Measurements from ENCODE around the gene ARPC2.

ARPC2 gene

DNA sequence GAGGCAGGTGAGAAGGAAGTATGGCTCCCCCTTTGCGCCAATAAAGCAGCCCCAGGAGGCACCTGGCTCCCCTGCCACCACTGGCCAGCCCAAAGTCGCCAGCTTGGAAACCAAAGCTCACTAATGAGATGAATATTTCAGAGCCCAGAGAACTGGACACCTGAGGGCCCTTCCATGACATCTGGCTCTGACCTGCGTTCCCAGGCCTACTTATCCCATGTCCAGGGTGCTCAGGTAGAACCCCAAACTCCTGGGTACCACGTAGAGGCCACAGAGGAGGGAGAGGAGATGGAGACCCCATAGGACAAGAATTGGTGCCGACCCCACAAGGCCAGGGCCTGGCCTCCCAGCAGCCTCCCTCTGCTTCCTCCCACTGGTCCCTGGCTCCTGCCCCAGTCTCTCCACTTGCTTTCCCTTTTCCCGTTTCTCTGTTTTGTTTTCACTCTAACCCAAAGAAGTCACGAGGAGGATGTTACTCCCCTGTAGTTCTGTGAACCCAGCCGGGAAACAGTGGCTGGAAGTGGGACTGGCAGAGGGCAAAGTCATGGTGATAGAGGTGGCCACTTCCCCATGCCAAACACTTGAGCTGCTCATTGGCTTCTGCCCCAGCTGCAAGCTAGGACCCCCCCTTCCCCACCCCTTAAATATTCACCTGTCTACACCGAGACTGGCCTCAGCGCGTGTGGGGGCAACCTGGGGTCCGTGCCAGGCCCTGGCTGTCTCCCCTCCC lies 74.5 kb downstream of the ARPC2 start:
- DNase-seq, result no peak

DNA sequence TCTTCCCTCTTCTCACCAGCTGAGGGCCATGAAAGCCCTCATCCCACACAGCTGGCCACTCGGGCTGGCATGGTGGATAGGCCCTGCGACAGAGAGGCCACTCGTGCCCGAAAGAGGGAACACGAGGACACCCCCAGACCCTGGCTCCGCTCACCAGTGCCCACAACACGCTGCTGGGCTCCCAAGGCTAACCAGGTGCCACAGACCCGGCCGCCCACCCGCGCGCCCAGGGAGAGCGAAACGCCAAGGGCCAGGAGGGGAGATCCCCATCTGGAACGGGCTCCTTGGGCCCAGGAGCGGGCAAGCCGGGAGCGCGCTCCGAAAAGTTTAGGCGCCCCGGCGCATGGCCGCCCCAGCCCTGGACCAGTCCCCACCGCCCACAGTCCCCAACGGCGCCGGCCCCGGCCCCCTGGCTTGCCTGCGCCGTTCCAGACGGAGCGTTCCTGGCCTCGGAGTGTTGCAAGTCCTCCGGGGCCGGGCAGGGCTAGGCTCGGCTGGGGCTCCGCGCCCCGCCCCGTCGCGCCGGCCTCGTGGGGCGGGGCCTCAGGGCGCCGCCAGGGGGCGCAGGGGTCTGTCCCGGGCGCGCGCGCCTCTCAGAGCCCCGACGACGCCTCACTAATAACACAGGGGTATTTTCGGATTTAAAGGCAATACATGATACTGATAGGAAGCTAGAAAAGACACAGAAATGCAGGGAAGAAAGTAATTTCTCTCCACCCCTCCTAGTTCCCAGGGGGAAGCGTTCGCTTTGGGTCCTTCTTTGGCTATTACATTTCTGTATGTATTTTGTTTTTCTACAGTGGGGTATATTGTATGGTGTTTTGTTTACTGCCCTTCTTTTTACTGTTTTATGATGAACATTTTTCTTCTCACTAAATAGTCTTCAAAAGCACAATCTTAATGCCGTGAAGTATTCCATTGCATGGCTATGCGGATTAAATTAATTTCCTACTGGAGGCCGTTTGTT lies 75.3 kb downstream of the ARPC2 start, which contains the start of gene TMBIM1:
TMBIM1 (minus strand) TSS at position 456 of the 967 bp plus-strand sequence. CDS start 10,362 bp downstream, outside the sequence.
- DNase-seq, result no peak

DNA sequence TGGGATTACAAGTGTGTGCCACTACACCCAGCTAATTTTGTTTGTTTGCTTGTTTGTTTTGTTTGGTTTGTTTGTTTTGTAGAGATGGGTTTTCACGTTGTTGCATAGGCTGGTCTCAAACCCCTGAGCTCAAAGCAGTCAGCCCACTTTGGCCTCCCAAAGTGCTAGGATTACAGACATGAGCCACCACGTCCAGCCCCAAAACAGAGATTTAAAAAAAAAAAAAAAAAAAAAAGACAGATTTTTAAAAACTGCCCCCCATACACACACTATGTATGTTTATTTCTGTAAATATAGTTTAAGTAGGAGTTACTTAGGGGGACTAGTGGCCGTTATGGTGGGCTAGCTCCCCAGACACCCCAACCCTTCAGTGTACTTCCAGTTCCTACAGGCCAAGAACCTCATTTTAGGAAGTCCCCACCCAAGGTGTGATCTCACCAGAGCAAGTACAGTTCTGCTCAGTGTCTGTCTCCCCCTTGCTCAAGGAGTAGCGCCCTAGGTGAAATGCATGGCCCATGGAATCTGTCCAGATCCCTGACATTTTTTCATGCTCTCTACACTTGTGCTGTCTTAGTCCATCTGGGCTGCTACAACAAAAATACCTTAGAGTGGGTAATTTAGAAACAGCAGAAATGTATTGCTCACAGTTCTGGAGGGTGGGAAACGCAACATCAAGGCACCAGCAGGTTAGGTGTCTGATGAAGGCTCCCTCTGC lies 76.9 kb downstream of the ARPC2 start:
- DNase-seq, result no peak

DNA sequence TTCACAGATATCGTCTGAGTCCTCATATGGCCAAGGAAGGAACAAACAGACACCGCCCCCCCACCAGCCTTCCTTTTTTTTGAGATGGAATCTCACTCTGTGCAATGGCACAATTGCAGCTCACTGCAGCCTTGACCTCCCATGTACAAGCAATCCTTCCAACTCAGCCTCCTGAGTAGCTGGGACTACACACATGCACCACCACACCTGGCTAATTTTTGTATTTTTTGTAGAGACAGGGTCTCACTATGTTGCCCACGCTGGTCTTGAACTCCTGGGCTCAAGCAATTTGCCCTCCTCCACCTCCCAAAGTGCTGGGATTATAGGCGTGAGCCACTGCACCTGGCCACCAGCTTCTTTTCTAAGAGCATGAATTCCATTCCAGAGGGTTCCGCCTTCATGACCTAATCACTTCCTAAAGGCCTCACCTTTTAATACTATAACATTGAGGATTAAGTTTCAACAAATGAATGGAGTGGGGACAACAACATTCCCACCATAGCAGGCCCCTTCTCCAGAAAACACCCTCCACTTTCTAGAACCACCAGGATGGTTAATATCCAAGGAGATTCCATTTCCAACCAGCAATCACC lies 77.5 kb downstream of the ARPC2 start:
- no peak for DNase-seq

DNA sequence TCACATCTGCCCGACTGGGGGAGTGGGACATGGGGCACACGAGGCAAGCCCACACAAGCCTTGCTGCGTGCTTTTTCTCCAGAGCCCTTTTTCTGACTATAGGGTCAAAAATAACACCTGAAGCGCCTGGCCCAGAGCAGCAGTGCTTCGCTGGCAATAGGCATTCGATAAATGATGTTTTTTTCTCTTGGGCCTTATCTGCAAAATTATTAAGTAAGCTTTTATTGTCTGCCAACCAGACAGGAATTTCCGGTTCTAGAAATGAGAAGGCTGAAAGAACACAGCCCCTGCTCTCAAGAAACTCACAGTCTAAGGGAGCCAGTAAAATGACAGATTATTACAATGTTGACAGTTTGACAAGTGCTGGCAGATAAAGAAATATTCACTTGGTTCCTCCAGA lies 78.0 kb downstream of the ARPC2 start:
- DNase-seq, result no peak

DNA sequence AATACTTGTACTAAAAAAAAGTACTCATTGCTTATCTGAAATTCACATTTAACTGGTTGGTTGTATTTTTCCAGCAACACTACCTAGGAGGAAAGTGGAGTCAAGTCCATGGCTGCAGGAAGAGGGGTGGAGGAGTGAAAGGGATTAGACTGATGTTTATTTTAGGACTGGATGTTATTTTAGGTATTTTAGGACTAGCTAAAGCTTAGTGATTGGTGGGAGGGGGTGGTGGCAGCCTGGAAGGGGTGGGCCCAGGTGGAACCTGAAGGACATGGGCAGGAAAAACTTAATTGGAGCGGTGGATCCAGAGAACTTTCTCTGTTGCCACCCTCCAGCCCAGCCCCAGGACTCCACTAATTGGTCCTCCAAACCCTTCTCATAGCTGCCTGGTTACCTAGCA lies 79.2 kb downstream of the ARPC2 start:
- DNase-seq, result no peak

DNA sequence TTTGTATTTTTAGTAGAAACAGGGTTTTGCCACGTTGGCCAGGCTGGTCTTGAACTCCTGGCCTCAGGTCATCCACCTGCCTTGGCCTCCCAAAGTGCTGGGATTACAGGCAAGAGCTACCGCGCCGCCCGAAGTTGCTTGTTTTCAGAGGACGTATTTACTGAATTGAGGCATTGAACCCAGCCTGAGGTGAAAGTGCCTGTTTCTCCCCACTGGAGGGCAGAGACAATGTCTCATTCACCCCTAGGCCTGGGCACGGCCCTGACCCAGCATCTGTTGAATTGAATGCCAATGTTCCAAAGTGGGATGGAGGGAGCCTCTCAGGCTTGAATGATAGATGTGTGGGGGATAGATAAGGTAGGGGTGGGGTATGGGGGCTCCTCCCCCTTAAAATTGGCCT lies 79.9 kb downstream of the ARPC2 start:
- no peak for DNase-seq

DNA sequence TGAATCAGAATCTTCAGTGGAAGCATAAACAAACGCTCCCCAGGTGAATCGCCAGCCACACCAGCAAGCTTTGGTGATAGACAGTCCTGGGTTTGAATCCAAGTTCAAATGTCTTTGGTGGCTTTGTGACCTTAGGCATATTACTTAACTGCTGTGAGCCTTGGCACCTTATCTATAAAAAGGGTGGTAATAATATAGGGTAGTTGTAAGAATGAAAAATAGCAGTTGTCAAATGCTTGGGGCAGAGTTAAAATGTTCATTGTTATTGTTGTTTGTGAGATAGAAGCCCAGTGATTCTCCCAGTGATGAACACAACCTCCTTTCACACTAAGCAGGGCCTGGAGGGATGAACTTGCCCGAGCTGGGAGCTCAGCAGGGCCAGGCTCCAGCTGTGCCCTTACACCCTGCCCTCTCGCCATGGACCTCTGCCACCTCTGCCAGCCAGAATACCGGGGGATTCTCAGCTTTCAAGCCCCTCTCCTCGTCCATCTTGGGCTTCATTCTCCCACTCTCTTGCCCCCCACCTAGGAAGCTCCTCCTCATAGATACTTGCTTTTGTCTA lies 81.4 kb downstream of the ARPC2 start:
- no peak for DNase-seq

DNA sequence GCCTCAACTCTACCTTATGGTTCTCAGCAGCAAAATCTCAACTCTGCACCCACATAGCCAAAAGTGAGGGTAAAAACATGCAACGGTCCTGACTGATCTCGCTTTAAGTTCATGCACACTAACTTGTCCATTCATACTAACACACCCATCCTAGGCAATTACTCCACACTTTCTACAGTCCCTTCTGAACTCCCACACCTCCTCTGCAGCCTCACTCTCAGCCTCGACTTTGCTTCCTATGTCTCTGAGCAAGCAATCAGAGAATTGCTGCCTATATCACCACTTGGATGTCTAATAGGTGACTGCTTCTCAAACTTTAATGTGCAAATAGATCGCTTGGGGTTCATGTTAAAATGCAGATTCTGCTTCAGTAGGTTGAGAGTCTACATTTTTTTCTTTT lies 83.2 kb downstream of the ARPC2 start:
- no peak for DNase-seq

DNA sequence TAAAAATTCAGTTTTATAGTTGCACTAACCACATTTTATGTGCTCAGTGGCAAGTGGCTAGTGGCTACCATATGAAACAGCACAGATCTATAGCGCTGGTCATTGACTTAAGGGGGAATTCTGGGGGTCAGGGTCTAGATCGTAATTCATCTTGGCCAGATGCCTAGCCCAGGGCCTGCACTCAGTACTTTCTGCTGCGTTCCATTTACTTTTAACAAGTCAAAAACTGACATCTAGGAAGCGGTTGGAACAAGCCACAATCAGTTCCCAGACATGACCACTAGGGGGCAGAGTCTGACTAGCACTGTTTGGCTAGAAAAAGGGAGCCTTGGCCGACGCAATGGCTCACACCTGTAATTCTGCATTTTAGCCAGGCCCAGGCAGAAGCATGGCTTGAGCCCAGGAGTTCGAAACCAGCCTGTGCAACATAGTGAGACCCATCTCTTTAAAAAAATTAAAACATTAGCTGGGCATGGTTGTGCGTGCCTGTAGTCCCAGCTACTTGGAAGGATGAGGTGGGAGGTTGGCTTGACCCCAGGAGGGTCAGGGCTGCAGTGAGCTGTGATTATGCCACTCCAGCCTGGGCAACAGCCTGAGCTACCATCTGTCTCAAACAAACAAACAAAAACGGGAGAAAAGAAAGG lies 84.3 kb downstream of the ARPC2 start:
- DNase-seq, result peak; percentile 84

Data from NCI-H2171 treated with DMSO at 0.1 percent for 48 hours (cell line).